Naive thymus-derived CD4-positive, alpha-beta T cell (primary cell): ENCODE data around the gene TULP1. TPM values are rescaled to one million over a fixed set of nuclear protein-coding genes. Genes with fewer than 3 reads are reported as not detected.

ENCODE experiments used
- ATAC-seq: fragments of 150-1000 bp; cut with Tn5 transposase; 2 replicates; pipeline ENCODE4 v1.10.0; 2021; ENCODE audit warnings: mild to moderate bottlenecking, moderate library complexity
- CTCF ChIA-PET: fragments of 350-600 bp; sonication (Branson Sonifier 250); formaldehyde crosslinking; loops from one replicate; lab custom pipeline; 2021; ENCODE audit warnings: antibody characterized with exemption; lab: Charles Lee
- POLR2A ChIA-PET: fragments of 350-600 bp; sonication (Branson Sonifier 250); formaldehyde crosslinking; loops from one replicate; lab custom pipeline; 2021; ENCODE audit warnings: antibody characterized with exemption, inconsistent platforms; lab: Charles Lee
- DNase-seq, 9 donors: peaks; one replicate each; pipeline versions ENCODE4 v3.0.0 to v3.0.0-alpha.2; 2020 to 2022; ENCODE audit warnings: mixed read lengths in 1 of 9
- H3K27ac ChIP-seq: one replicate; pipeline ENCODE4 v1.7.0; 2013; ENCODE audit warnings: mild to moderate bottlenecking, low read depth, low read length, moderate library complexity
- H3K27me3 ChIP-seq, 2 donors: one replicate each; pipeline ENCODE4 v1.7.0; 2013; ENCODE audit warnings: low read length in 2 of 2, mild to moderate bottlenecking in 2 of 2, moderate library complexity in 2 of 2; ENCODE audit not compliant: control insufficient read depth in 2 of 2, insufficient read depth in 2 of 2
- H3K36me3 ChIP-seq, 3 experiments: 1 replicate in 2 of 3; 2 replicates in 1 of 3; pipeline ENCODE4 v1.7.0; 2013; ENCODE audit warnings: low read length in 3 of 3, mild to moderate bottlenecking in 3 of 3, moderate library complexity in 1 of 3; ENCODE audit not compliant: insufficient read depth in 3 of 3, control insufficient read depth in 2 of 3
- H3K4me1 ChIP-seq, 2 donors: one replicate each; pipeline ENCODE4 v1.7.0; 2013; ENCODE audit warnings: low read length in 2 of 2, mild to moderate bottlenecking in 2 of 2, moderate library complexity in 1 of 2; ENCODE audit not compliant: control insufficient read depth in 2 of 2, insufficient read depth in 2 of 2
- H3K4me3 ChIP-seq: 2 replicates; pipeline ENCODE4 v1.7.0; 2013; ENCODE audit warnings: mild to moderate bottlenecking, low read length
- H3K9me3 ChIP-seq, 3 experiments: 1 replicate in 2 of 3; 2 replicates in 1 of 3; pipeline ENCODE4 v1.7.0; 2013; ENCODE audit warnings: low read length in 3 of 3; ENCODE audit not compliant: control insufficient read depth in 2 of 3
- H3K27ac Mint-ChIP-seq, 9 donors: one replicate each; pipeline ENCODE4 v1.8.0; 2020 to 2022; ENCODE audit warnings: mixed read lengths in 9 of 9, mild to moderate bottlenecking in 8 of 9, moderate library complexity in 5 of 9, inconsistent platforms in 2 of 9
- H3K27me3 Mint-ChIP-seq, 5 donors: one replicate each; pipeline ENCODE4 v1.8.0; 2021 to 2022; ENCODE audit warnings: mixed read lengths in 5 of 5, mild to moderate bottlenecking in 1 of 5
- H3K36me3 Mint-ChIP-seq, 5 donors: one replicate each; pipeline ENCODE4 v1.8.0; 2020 to 2022; ENCODE audit warnings: mixed read lengths in 5 of 5, mild to moderate bottlenecking in 3 of 5, inconsistent platforms in 1 of 5
- H3K4me1 Mint-ChIP-seq, 7 donors: one replicate each; pipeline ENCODE4 v1.8.0; 2020 to 2022; ENCODE audit warnings: mixed read lengths in 7 of 7, mild to moderate bottlenecking in 3 of 7, inconsistent platforms in 1 of 7
- H3K4me3 Mint-ChIP-seq, 10 donors: one replicate each; pipeline ENCODE4 v1.8.0; 2020 to 2022; ENCODE audit warnings: mild to moderate bottlenecking in 10 of 10, mixed read lengths in 10 of 10, moderate library complexity in 6 of 10, inconsistent platforms in 2 of 10
- H3K9me3 Mint-ChIP-seq, 11 donors: one replicate each; pipeline ENCODE4 v1.8.0; 2020 to 2022; ENCODE audit warnings: mixed read lengths in 11 of 11, mild to moderate bottlenecking in 4 of 11, inconsistent platforms in 1 of 11, moderate library complexity in 1 of 11
- intact Hi-C, 2 donors: fragments of 100-400 bp; cut with micrococcal nuclease; formaldehyde crosslinking; loops; one replicate each; pipeline ENCODE4 v1.15.1; 2023
- polyA plus RNA-seq, 2 donors: library from polyadenylated mRNA; unstranded; fragments of 300-500 nt; fragmentation: Illumina TruSeq; gene quantifications; one replicate each; pipeline ENCODE4 v1.2.3, GENCODE V29; 2021
- total RNA-seq, 6 experiments: library from RNA in 5 of 6; stranded (reverse) in 5 of 6; gene quantifications; 1 replicate in 5 of 6; 2 replicates in 1 of 6; pipeline ENCODE4 v1.2.3 and lab custom pipeline; 2021 to 2026

The TULP1 gene
- not detected for total RNA-seq
- not detected for polyA plus RNA-seq
- total RNA-seq (lab: John Stamatoyannopoulos, UW): not detected

- POLR2A ChIA-PET: no interaction called here
- DNase-seq (no peak), ATAC-seq (no peak)
- peak within 1 kb of the TSS in 3 of 10 donors; percentile 32 to 57 (median 43) for H3K4me3 Mint-ChIP-seq
- Histone ChIP-seq H3K27me3 (peaks cover 0 to 3% of the 10 kb centered on the region in 2 donors), H3K27ac (no peak within 1 kb of the TSS), H3K9me3 (no peaks in the 10 kb centered on the region), H3K36me3 (no peaks in the 10 kb centered on the region), H3K4me3 (no peak within 1 kb of the TSS), H3K4me1 (no peaks in the 10 kb centered on the region)
- peaks cover 0 to 11% (median 0%) of the 10 kb centered on the region in 7 donors for H3K4me1 Mint-ChIP-seq
- intact Hi-C loops: no loop called here
- no peak within 1 kb of the TSS for H3K27ac Mint-ChIP-seq
- peaks cover 0 to 48% (median 12%) of the 10 kb centered on the region in 5 donors for H3K27me3 Mint-ChIP-seq
- CTCF ChIA-PET: no interaction called here
- H3K36me3 Mint-ChIP-seq: no peaks in the 10 kb centered on the region
- H3K9me3 Mint-ChIP-seq: peaks cover 0 to 1% (median 0%) of the 10 kb centered on the region in 11 donors
These were observed at the start of gene TULP1 for GRCh38 chr6:35512740-35513139. Gene TULP1, minus strand, starts transcription at chr6:35512896. Its CDS starts 38 bp downstream, at chr6:35512858.

- no peak overlapping the region for H3K4me3 Mint-ChIP-seq
- Histone ChIP-seq H3K27me3 (no peaks in the 10 kb centered on the region), H3K4me1 (no peaks in the 10 kb centered on the region), H3K4me3 (no peak overlapping the region), H3K27ac (no peak overlapping the region), H3K36me3 (no peaks in the 10 kb centered on the region), H3K9me3 (no peaks in the 10 kb centered on the region)
- no peak overlapping the region for H3K27ac Mint-ChIP-seq
- DNase-seq (no peak), ATAC-seq (no peak)
- H3K9me3 Mint-ChIP-seq: peaks cover 0 to 11% (median 0%) of the 10 kb centered on the region in 11 donors
- POLR2A ChIA-PET: no interaction called here
- H3K36me3 Mint-ChIP-seq: no peaks in the 10 kb centered on the region
- peaks cover 0 to 10% (median 8%) of the 10 kb centered on the region in 7 donors for H3K4me1 Mint-ChIP-seq
- intact Hi-C loops: no loop called here
- CTCF ChIA-PET: interaction anchor here (0.6 kb wide), 1 partner anchor 64 kb away, joined by 3 read pairs; no protein-coding TSS in a partner anchor
- H3K27me3 Mint-ChIP-seq: peaks cover 0 to 45% (median 0%) of the 10 kb centered on the region in 5 donors
These were observed 49.4 kb upstream of the TULP1 start for GRCh38 chr6:35562060-35562459.

- ChIA-PET POLR2A (no interaction called here), CTCF (interaction anchor here (0.5 to 1.0 kb wide), 3 partner anchors 9 to 143 kb away, joined by 3 to 7 read pairs (median 3); no protein-coding TSS in a partner anchor)
- DNase-seq (no peak), ATAC-seq (no peak)
- no peak overlapping the region for H3K4me3 ChIP-seq
- intact Hi-C loops: no loop called here
- Mint-ChIP-seq H3K27ac (peak overlapping the region in 1 of 9 donors; percentile 79), H3K9me3 (peaks cover 0 to 4% (median 0%) of the 10 kb centered on the region in 11 donors), H3K4me3 (no peak overlapping the region), H3K4me1 (peaks cover 0 to under 1% (median 0%) of the 10 kb centered on the region in 7 donors), H3K27me3 (peaks cover 0 to 39% (median 0%) of the 10 kb centered on the region in 5 donors), H3K36me3 (no peaks in the 10 kb centered on the region)
- no peak overlapping the region for H3K27ac ChIP-seq
- no peaks in the 10 kb centered on the region for H3K27me3 ChIP-seq
- H3K36me3 ChIP-seq: no peaks in the 10 kb centered on the region
- no peaks in the 10 kb centered on the region for H3K9me3 ChIP-seq
- H3K4me1 ChIP-seq: no peaks in the 10 kb centered on the region
These were observed 48.4 kb upstream of the TULP1 start for GRCh38 chr6:35561113-35561512.

- Histone ChIP-seq H3K4me1 (no peaks in the 10 kb centered on the region), H3K9me3 (no peaks in the 10 kb centered on the region), H3K27me3 (no peaks in the 10 kb centered on the region), H3K36me3 (no peaks in the 10 kb centered on the region), H3K27ac (no peak overlapping the region), H3K4me3 (no peak overlapping the region)
- peaks cover 0 to 2% (median 0%) of the 10 kb centered on the region in 7 donors for H3K4me1 Mint-ChIP-seq
- CTCF ChIA-PET: interaction anchor here (0.7 kb wide), 1 partner anchor 265 kb away, joined by 3 read pairs; no protein-coding TSS in a partner anchor
- POLR2A ChIA-PET: no interaction called here
- H3K9me3 Mint-ChIP-seq: no peaks in the 10 kb centered on the region
- DNase-seq: no peak
- H3K27me3 Mint-ChIP-seq: peaks cover 0 to 21% (median 0%) of the 10 kb centered on the region in 5 donors
- ATAC-seq: no peak
- H3K36me3 Mint-ChIP-seq: no peaks in the 10 kb centered on the region
- no peak overlapping the region for H3K27ac Mint-ChIP-seq
- no peak overlapping the region for H3K4me3 Mint-ChIP-seq
- intact Hi-C loops: loop anchor here in 1 of 2 donors (10.0 kb wide), 1 partner anchor 94 kb away; the partner anchor contains the start of gene RPL10A
These were observed 45.9 kb upstream of the TULP1 start for GRCh38 chr6:35558571-35558970.

GRCh38 chr6:35557239-35557638 is 44.5 kb upstream of the TULP1 start:
- DNase-seq (no peak), ATAC-seq (no peak)
- H3K4me3 ChIP-seq: no peak overlapping the region
- H3K4me1 ChIP-seq: no peaks in the 10 kb centered on the region
- intact Hi-C loops: loop anchor here in 1 of 2 donors (10.0 kb wide), 1 partner anchor 92 kb away; the partner anchor contains the start of gene RPL10A
- no peak overlapping the region for H3K27ac ChIP-seq
- Mint-ChIP-seq H3K4me3 (no peak overlapping the region), H3K27ac (no peak overlapping the region), H3K27me3 (peaks cover 0 to 11% (median 0%) of the 10 kb centered on the region in 5 donors), H3K9me3 (peaks cover 0 to 3% (median 0%) of the 10 kb centered on the region in 11 donors), H3K36me3 (no peaks in the 10 kb centered on the region), H3K4me1 (peaks cover 0 to 3% (median 2%) of the 10 kb centered on the region in 7 donors)
- ChIA-PET POLR2A (no interaction called here), CTCF (interaction anchor here (1.1 kb wide), 1 partner anchor 180 kb away, joined by 3 read pairs; the partner anchor contains the start of gene ARMC12)
- no peaks in the 10 kb centered on the region for H3K36me3 ChIP-seq
- no peaks in the 10 kb centered on the region for H3K9me3 ChIP-seq
- no peaks in the 10 kb centered on the region for H3K27me3 ChIP-seq

GRCh38 chr6:35554811-35555210 is 42.1 kb upstream of the TULP1 start:
- ATAC-seq (no peak), DNase-seq (no peak)
- no peaks in the 10 kb centered on the region for H3K9me3 ChIP-seq
- Mint-ChIP-seq H3K4me3 (no peak overlapping the region), H3K36me3 (peaks cover 0 to 5% (median 4%) of the 10 kb centered on the region in 5 donors), H3K4me1 (peaks cover 0 to 8% (median 6%) of the 10 kb centered on the region in 7 donors), H3K27me3 (peaks cover 0 to 16% (median 0%) of the 10 kb centered on the region in 5 donors), H3K9me3 (peaks cover 0 to 10% (median 6%) of the 10 kb centered on the region in 11 donors), H3K27ac (no peak overlapping the region)
- ChIA-PET CTCF (no interaction called here), POLR2A (no interaction called here)
- no peaks in the 10 kb centered on the region for H3K27me3 ChIP-seq
- intact Hi-C loops: loop anchor here in 1 of 2 donors (10.0 kb wide), 1 partner anchor 90 kb away; the partner anchor contains the start of gene RPL10A
- no peaks in the 10 kb centered on the region for H3K4me1 ChIP-seq
- no peaks in the 10 kb centered on the region for H3K36me3 ChIP-seq
- no peak overlapping the region for H3K27ac ChIP-seq
- H3K4me3 ChIP-seq: no peak overlapping the region
